GM21717 (cell line): ENCODE measurements around the gene SLC66A2.

Experiments
- ATAC-seq: cut with Tn5 transposase; IDR thresholded peaks from one replicate; pipeline ENCODE4 v1.9.1; 2021; ENCODE audit warnings: mild to moderate bottlenecking, moderate library complexity; ENCODE audit not compliant: unreplicated experiment

Gene SLC66A2

GRCh38 chr18:79921984-79922965, 29.2 kb downstream of the SLC66A2 start:
- no peak for ATAC-seq

- ATAC-seq = no peak
These were observed 32.4 kb downstream of the SLC66A2 start for GRCh38 chr18:79919089-79919488.

- ATAC-seq = no peak
These were observed 32.8 kb downstream of the SLC66A2 start for GRCh38 chr18:79918615-79919011.

- ATAC-seq = no peak
These were observed 33.4 kb downstream of the SLC66A2 start for GRCh38 chr18:79917853-79918614.

- no peak for ATAC-seq
These were observed 34.1 kb downstream of the SLC66A2 start for GRCh38 chr18:79917169-79917852.

- no peak for ATAC-seq
These were observed 34.8 kb downstream of the SLC66A2 start for GRCh38 chr18:79916546-79917168.

- no peak for ATAC-seq
These were observed 35.3 kb downstream of the SLC66A2 start for GRCh38 chr18:79916128-79916494.

GRCh38 chr18:79915161-79916127, 36.0 kb downstream of the SLC66A2 start:
- no peak for ATAC-seq

- ATAC-seq = no peak
These were observed 36.8 kb downstream of the SLC66A2 start for GRCh38 chr18:79914614-79915160.

- no peak for ATAC-seq
These were observed 38.2 kb downstream of the SLC66A2 start for GRCh38 chr18:79912994-79913831.

- no peak for ATAC-seq
These were observed 39.0 kb downstream of the SLC66A2 start for GRCh38 chr18:79912409-79912991.

GRCh38 chr18:79911344-79912270, 39.8 kb downstream of the SLC66A2 start:
- no peak for ATAC-seq

- ATAC-seq = no peak
These were observed 40.7 kb downstream of the SLC66A2 start for GRCh38 chr18:79910563-79911343.

GRCh38 chr18:79906706-79907105, 44.7 kb downstream of the SLC66A2 start:
- no peak for ATAC-seq

GRCh38 chr18:79905993-79906392, 45.5 kb downstream of the SLC66A2 start:
- no peak for ATAC-seq

GRCh38 chr18:79905389-79905911, 46.0 kb downstream of the SLC66A2 start:
- no peak for ATAC-seq
